ENCODE data around the gene CACNA1I. TPM values are rescaled to one million over a fixed set of nuclear protein-coding genes. Genes with fewer than 3 reads are reported as not detected.

Gene CACNA1I
- total RNA-seq, 1 donor from 2014 or later = 0.60 TPM

DNA sequence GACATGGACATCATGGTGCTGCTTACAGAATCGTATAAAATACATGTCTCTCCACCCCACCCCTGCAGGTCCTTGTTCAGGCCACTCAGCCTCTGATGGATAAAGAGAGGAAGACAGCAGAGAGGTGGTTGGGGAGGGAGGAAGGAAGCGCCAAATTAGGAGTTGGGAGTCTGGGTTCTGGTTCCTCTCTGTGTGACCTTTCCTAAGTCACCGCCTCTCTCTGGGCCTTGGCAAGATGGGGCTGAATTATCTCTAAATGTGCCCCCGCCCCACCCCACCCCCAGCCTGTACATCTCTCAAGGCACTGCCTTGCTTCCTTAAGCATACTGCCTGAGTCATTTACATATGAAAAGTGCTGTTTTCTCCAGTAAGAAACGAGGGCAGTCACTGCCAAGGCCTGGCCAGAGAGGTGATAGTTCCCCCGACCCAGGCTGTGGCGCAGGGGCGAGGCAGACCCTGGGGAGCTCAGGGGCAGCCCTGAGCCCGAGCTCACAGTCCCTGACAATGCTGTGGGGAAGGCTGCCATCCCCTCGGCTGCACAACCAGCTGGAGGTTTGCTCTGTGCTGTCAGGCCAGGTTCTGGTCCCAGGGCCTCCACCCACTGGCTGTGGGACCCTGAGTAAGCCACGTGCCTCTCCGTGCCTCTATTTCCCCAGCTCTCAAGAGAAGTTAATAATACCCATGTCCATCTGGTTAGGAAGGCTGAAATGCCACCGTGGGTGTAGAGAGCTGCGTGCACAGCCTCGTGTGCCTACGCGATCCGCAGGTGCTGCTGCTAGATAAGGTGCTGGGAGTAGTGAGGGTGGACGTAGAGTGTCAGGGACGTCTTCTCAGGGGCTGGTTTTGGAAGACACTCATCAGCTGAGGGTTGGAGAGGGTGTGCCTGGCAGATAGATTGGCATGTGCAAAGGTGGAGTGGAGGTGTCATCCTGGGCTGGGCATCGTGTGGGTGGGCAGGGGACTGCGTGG, 55.3 kb downstream of the CACNA1I start:
- H3K4me1 Mint-ChIP-seq (ENCODE audit: unreplicated experiment) = peaks cover 27% of the 10 kb centered on the region
- H3K27ac Mint-ChIP-seq = no peak overlapping the region
- H3K27me3 Mint-ChIP-seq = peaks cover 8% of the 10 kb centered on the region
- TF ChIP-seq, protein P1, sequence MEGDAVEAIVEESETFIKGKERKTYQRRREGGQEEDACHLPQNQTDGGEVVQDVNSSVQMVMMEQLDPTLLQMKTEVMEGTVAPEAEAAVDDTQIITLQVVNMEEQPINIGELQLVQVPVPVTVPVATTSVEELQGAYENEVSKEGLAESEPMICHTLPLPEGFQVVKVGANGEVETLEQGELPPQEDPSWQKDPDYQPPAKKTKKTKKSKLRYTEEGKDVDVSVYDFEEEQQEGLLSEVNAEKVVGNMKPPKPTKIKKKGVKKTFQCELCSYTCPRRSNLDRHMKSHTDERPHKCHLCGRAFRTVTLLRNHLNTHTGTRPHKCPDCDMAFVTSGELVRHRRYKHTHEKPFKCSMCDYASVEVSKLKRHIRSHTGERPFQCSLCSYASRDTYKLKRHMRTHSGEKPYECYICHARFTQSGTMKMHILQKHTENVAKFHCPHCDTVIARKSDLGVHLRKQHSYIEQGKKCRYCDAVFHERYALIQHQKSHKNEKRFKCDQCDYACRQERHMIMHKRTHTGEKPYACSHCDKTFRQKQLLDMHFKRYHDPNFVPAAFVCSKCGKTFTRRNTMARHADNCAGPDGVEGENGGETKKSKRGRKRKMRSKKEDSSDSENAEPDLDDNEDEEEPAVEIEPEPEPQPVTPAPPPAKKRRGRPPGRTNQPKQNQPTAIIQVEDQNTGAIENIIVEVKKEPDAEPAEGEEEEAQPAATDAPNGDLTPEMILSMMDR (conservative IDR thresholded peaks at IDR 0.05) = no peak
- no peaks in the 10 kb centered on the region for H3K9me3 Mint-ChIP-seq
- DNase-seq (ENCODE audit: extremely low spot score, unreplicated experiment) = no peak
- no peak overlapping the region for H3K4me3 Mint-ChIP-seq
- no peaks in the 10 kb centered on the region for H3K36me3 Mint-ChIP-seq

DNA sequence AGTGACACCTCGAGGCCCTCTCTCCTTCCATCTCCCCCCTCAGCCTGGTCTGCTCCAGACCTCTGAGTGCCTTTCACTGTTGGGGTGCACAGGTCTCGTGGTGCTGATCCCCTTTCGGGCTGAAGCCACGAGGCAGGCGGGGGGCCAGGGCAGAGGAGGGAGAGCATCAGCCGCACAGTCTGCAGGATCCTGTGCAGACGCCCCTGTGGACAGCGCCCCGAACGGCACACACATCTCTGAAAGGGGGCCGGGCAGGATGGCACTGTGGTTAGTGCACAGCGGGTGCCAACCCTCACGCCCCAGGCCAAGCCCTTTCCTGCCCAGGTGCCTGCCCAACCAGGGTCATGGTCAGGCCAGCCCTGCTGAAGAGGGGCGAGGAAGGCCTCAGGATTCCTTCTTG, 56.7 kb downstream of the CACNA1I start:
- no peaks in the 10 kb centered on the region for H3K36me3 Mint-ChIP-seq
- no peak overlapping the region for H3K27ac Mint-ChIP-seq
- no peak for DNase-seq (ENCODE audit: extremely low spot score, unreplicated experiment)
- no peak overlapping the region for H3K4me3 Mint-ChIP-seq
- peaks cover 8% of the 10 kb centered on the region for H3K27me3 Mint-ChIP-seq
- TF ChIP-seq, protein P1 (conservative IDR thresholded peaks at IDR 0.05) = no peak
- H3K4me1 Mint-ChIP-seq (ENCODE audit: unreplicated experiment) = peaks cover 27% of the 10 kb centered on the region
- no peaks in the 10 kb centered on the region for H3K9me3 Mint-ChIP-seq

DNA sequence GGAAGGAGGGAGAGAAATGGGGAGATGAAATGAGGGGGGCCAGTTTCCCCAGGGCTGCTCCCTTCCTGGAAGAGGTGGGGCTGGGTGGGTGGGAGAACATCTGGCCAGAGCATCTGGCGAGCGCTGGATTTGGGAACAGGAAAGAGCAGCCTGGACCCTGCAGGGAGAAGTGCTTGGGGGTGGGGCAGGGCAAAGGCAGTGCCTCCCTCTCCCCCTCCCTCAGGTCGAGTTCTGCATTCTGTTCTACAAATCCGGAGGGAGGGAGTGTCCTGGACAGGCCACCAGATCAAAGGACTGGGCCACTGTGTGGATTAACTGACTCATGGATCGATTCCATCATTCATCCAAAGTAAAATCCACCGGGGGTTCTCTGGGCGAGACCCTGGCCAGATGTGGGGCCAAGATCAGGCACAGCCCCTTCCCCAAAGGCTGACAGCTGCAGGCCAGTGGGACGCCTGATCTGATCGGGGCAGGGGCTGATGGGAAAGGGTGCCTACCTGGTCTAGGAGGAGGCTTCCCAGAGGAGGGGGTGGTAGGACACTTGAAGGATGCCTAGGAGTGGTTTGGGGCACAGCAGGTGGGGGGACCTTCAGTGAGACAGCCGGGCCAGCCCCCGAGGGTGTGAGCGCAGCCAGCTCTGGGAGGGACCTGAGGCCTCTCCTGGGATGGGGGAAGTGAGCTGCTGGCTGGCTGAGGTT, 57.5 kb downstream of the CACNA1I start:
- H3K4me1 Mint-ChIP-seq (ENCODE audit: unreplicated experiment) = peaks cover 27% of the 10 kb centered on the region
- no peak overlapping the region for H3K27ac Mint-ChIP-seq
- TF ChIP-seq, protein P1 (conservative IDR thresholded peaks at IDR 0.05) = no peak
- H3K4me3 Mint-ChIP-seq = no peak overlapping the region
- H3K36me3 Mint-ChIP-seq = no peaks in the 10 kb centered on the region
- no peak for DNase-seq (ENCODE audit: extremely low spot score, unreplicated experiment)
- peaks cover 8% of the 10 kb centered on the region for H3K27me3 Mint-ChIP-seq
- H3K9me3 Mint-ChIP-seq = no peaks in the 10 kb centered on the region

DNA sequence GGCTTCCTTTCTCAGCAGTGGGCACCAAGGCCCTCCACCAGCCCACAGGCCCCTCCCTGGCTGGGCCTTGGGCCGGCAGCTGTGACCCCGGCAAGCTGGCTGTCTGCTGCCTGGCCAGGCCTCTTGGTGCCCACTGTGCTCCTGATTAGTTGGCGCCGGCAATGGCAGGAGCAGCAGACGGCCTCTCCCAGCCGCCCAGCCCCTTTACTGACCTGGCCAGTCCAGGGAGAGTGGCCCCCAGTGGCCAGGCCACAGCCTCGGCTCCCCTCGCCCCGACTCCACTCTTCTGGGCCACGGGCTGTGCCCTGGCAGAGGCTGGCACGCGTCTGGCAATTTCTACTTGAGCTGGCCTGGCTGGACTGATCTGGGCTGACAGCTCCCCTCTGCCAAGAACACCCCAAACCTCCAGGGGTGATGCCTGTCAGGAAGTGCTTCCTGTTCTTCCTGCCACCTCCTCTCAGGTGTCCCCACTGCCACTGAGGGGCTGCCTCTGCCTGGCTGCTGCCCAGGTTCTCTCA, 58.1 kb downstream of the CACNA1I start:
- no peak for DNase-seq (ENCODE audit: extremely low spot score, unreplicated experiment)
- Mint-ChIP-seq H3K9me3 (no peaks in the 10 kb centered on the region), H3K27me3 (peaks cover 8% of the 10 kb centered on the region), H3K4me3 (no peak overlapping the region), H3K27ac (no peak overlapping the region), H3K4me1 (ENCODE audit: unreplicated experiment) (peaks cover 27% of the 10 kb centered on the region), H3K36me3 (no peaks in the 10 kb centered on the region)
- TF ChIP-seq, protein P1 (conservative IDR thresholded peaks at IDR 0.05) = no peak

DNA sequence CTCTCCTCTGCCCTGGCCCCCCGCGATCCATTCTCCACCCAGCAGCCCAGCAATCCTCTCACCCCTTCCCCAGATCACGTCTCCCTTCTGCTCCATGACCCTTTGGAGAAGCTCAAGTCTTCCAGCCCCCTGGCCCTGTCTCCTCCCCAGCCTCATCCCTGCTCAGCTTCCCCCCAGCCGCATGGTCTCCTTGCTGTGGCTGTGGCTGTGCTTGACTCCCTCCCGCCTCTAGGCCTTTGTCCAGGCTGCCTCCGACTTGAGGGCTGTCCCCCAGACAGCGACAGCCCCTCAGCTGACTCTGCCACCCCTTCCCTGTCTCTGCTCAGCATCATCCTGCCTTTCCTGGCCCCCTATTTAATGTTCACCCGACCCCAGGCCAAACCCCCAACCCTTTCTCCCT, 59.3 kb downstream of the CACNA1I start:
- TF ChIP-seq, protein P1 (conservative IDR thresholded peaks at IDR 0.05) = no peak
- Mint-ChIP-seq H3K27ac (no peak overlapping the region), H3K9me3 (no peaks in the 10 kb centered on the region), H3K27me3 (peaks cover 8% of the 10 kb centered on the region), H3K4me1 (ENCODE audit: unreplicated experiment) (peaks cover 38% of the 10 kb centered on the region), H3K36me3 (no peaks in the 10 kb centered on the region), H3K4me3 (no peak overlapping the region)
- no peak for DNase-seq (ENCODE audit: extremely low spot score, unreplicated experiment)
